SK-N-SH (cell line): ENCODE data around the gene WDR31. TPM values are rescaled to one million over a fixed set of nuclear protein-coding genes. Genes with fewer than 3 reads are reported as not detected.

Experiments used
- CTCF ChIA-PET: fragments of 300-600, 350-600 bp; formaldehyde crosslinking; extraction: SDS; loops from one replicate; lab custom pipeline; 2021; lab: Yijun Ruan, JAX
- POLR2A ChIA-PET: fragments of 350-600 bp; sonication (Branson Sonifier 250); formaldehyde crosslinking; extraction: SDS; loops from one replicate; lab custom pipeline; 2020; ENCODE audit warnings: antibody characterized with exemption, inconsistent platforms; lab: Yijun Ruan, JAX
- DNase-seq: peaks from one replicate; pipeline ENCODE4 v3.0.0; 2012
- H2AFZ ChIP-seq: fragments of 200-600 bp; sonication (generic); 2 replicates; pipeline ENCODE4 v1.8.1; 2016; ENCODE audit warnings: antibody characterized with exemption, mild to moderate bottlenecking, low read depth
- H3F3A ChIP-seq: fragments of 200-600 bp; sonication (generic); replicated peaks from 2 replicates; pipeline ENCODE3; 2016; ENCODE audit warnings: antibody characterized with exemption, mild to moderate bottlenecking; ENCODE audit not compliant: insufficient read depth
- H3K27ac ChIP-seq, 2 experiments: fragments of 200-500 bp in 1 of 2; fragments of 200-600 bp in 1 of 2; sonication (Bioruptor generic) in 1 of 2; sonication (generic), shearing (Covaris generic) in 1 of 2; 2 replicates each; pipeline versions ENCODE4 v1.5.1 to v1.6.1; 2014 to 2016; ENCODE audit warnings: low read depth in 2 of 2, inconsistent platforms in 1 of 2, low read length in 1 of 2, mild to moderate bottlenecking in 1 of 2, mixed read lengths in 1 of 2
- H3K27me3 ChIP-seq: fragments of 200-600 bp; sonication (generic), shearing (Covaris generic); 2 replicates; pipeline ENCODE4 v1.6.1; 2016; ENCODE audit warnings: mixed run types; ENCODE audit not compliant: insufficient read depth
- H3K36me3 ChIP-seq, 2 experiments: fragments of 200-500 bp in 1 of 2; fragments of 200-600 bp in 1 of 2; sonication (Bioruptor generic) in 1 of 2; sonication (generic) in 1 of 2; replicated peaks in 1 of 2; 2 replicates each; pipeline versions ENCODE3 to v1.5.1; 2014 to 2016; ENCODE audit warnings: low read length in 1 of 2, mild to moderate bottlenecking in 1 of 2; ENCODE audit not compliant: insufficient read depth in 2 of 2, control insufficient read depth in 1 of 2
- H3K4me1 ChIP-seq, 2 experiments: fragments of 200-500 bp in 1 of 2; fragments of 200-600 bp in 1 of 2; sonication (Bioruptor generic) in 1 of 2; sonication (generic), shearing (Covaris generic) in 1 of 2; 2 replicates each; pipeline versions ENCODE4 v1.5.1 to v1.6.1; 2014 to 2016; ENCODE audit warnings: low read depth in 1 of 2, low read length in 1 of 2, mixed run types in 1 of 2; ENCODE audit not compliant: insufficient read depth in 2 of 2, control insufficient read depth in 1 of 2
- H3K4me2 ChIP-seq: fragments of 200-600 bp; sonication (generic), shearing (Covaris generic); 2 replicates; pipeline ENCODE4 v1.6.1; 2017; ENCODE audit warnings: mixed run types
- H3K4me3 ChIP-seq, 2 experiments: fragments of 200-500 bp in 1 of 2; fragments of 200-600 bp in 1 of 2; sonication (Bioruptor generic) in 1 of 2; sonication (generic), shearing (Covaris generic) in 1 of 2; 2 replicates each; pipeline versions ENCODE4 v1.5.1 to v1.8.1; 2014 to 2016; ENCODE audit warnings: low read depth in 2 of 2, inconsistent platforms in 1 of 2, low read length in 1 of 2, mild to moderate bottlenecking in 1 of 2, mixed read lengths in 1 of 2, moderate library complexity in 1 of 2
- H3K79me2 ChIP-seq: fragments of 200-600 bp; sonication (generic); 2 replicates; pipeline ENCODE4 v1.8.1; 2017; ENCODE audit warnings: mild to moderate bottlenecking; ENCODE audit not compliant: insufficient read depth
- H3K9ac ChIP-seq: fragments of 200-600 bp; sonication (generic); 2 replicates; pipeline ENCODE4 v1.6.1; 2017; ENCODE audit warnings: mixed run types
- H3K9me2 ChIP-seq: fragments of 200-600 bp; sonication (generic); 2 replicates; pipeline ENCODE4 v1.6.1; 2017; ENCODE audit warnings: mixed run types
- H3K9me3 ChIP-seq: fragments of 200-600 bp; sonication (generic); 2 replicates; pipeline ENCODE4 v1.6.1; 2017; ENCODE audit warnings: mixed run types, mild to moderate bottlenecking, moderate library complexity
- H4K20me1 ChIP-seq: fragments of 200-600 bp; sonication (generic); 2 replicates; pipeline ENCODE4 v1.6.1; 2017; ENCODE audit warnings: mild to moderate bottlenecking, mixed run types; ENCODE audit not compliant: insufficient read depth
- EP300 ChIP-seq, 2 experiments: IDR thresholded peaks; 2 replicates each; pipeline versions ENCODE4 v1.4.0 to v1.6.1; 2012; ENCODE audit warnings: borderline replicate concordance in 1 of 2, low read depth in 1 of 2, low read length in 1 of 2
- FOXJ3 ChIP-seq: sonication (generic); formaldehyde crosslinking; IDR thresholded peaks from 2 replicates; pipeline ENCODE4 v1.5.1; 2020; ENCODE audit warnings: mild to moderate bottlenecking, missing genetic modification reagents
- FOXM1 ChIP-seq: IDR thresholded peaks from 2 replicates; pipeline ENCODE4 v1.4.0; 2012; ENCODE audit warnings: low read depth, mild to moderate bottlenecking
- GATA2 ChIP-seq: sonication (generic); formaldehyde crosslinking; IDR thresholded peaks from 2 replicates; pipeline ENCODE4 v1.5.0; 2020; ENCODE audit warnings: mild to moderate bottlenecking, missing genetic modification reagents
- JUND ChIP-seq: IDR thresholded peaks from 2 replicates; pipeline ENCODE4 v1.4.0; 2012
- MEF2A ChIP-seq: IDR thresholded peaks from 2 replicates; pipeline ENCODE4 v1.4.0; 2012; ENCODE audit warnings: low read depth, borderline replicate concordance
- MXI1 ChIP-seq: IDR thresholded peaks from 2 replicates; pipeline ENCODE4 v1.6.1; 2012; ENCODE audit warnings: mild to moderate bottlenecking, low read depth, low read length, improper control_type of control experiment
- NFIC ChIP-seq: IDR thresholded peaks from 2 replicates; pipeline ENCODE4 v1.4.0; 2012; ENCODE audit warnings: borderline replicate concordance
- NRF1 ChIP-seq: IDR thresholded peaks from 2 replicates; pipeline ENCODE4 v1.6.1; 2012; ENCODE audit warnings: low read depth, mild to moderate bottlenecking, low read length
- RFX5 ChIP-seq: IDR thresholded peaks from 2 replicates; pipeline ENCODE4 v1.6.1; 2012; ENCODE audit warnings: mild to moderate bottlenecking, improper control_type of control experiment, low read length
- RXRA ChIP-seq: IDR thresholded peaks from 2 replicates; pipeline ENCODE4 v1.4.0; 2012; ENCODE audit warnings: low read depth, mild to moderate bottlenecking, borderline replicate concordance
- SMC3 ChIP-seq: IDR thresholded peaks from 2 replicates; pipeline ENCODE4 v1.6.1; 2012; ENCODE audit warnings: low read depth, low read length, improper control_type of control experiment
- TCF12 ChIP-seq: IDR thresholded peaks from 2 replicates; pipeline ENCODE4 v1.4.0; 2012
- YY1 ChIP-seq: IDR thresholded peaks from 2 replicates; pipeline ENCODE4 v1.4.0; 2012; ENCODE audit warnings: low read depth, mild to moderate bottlenecking
- WGBS: methylation state at CpG from one replicate; pipeline ENCODE4 v1.1.6; 2017; ENCODE audit warnings: low lambda C conversion rate; 5-methylcytosine and 5-hydroxymethylcytosine counted together
- polyA plus RNA-seq, 3 experiments: library from polyadenylated mRNA; depleted of rRNA; stranded (reverse); fragments of >200 nt; gene quantifications; 2 replicates each; pipeline ENCODE4 v1.2.3, GENCODE V29; 2012
- TF ChIP-seq, protein P1 (sequence below): IDR thresholded peaks from 2 replicates; pipeline ENCODE4; 2012
- TF ChIP-seq, protein P2 (sequence below): IDR thresholded peaks from 2 replicates; pipeline ENCODE4 v1.4.0; 2012; ENCODE audit warnings: low read depth, borderline replicate concordance
- TF ChIP-seq, protein P3 (sequence below): fragments of 150-350 bp; IDR thresholded peaks from 2 replicates; pipeline ENCODE4 v1.6.1; 2016; ENCODE audit warnings: mild to moderate bottlenecking, low read depth, low read length
- TF ChIP-seq, protein P4 (sequence below): fragments of 200-600 bp; sonication (generic); IDR thresholded peaks from 2 replicates; pipeline ENCODE4 v1.6.1; 2017; ENCODE audit warnings: antibody characterized with exemption, mild to moderate bottlenecking, moderate library complexity

Gene WDR31
- polyA plus RNA-seq, 1 of the 3 experiments (the other 2 are of a cell fraction): 0.74 TPM

DNA sequence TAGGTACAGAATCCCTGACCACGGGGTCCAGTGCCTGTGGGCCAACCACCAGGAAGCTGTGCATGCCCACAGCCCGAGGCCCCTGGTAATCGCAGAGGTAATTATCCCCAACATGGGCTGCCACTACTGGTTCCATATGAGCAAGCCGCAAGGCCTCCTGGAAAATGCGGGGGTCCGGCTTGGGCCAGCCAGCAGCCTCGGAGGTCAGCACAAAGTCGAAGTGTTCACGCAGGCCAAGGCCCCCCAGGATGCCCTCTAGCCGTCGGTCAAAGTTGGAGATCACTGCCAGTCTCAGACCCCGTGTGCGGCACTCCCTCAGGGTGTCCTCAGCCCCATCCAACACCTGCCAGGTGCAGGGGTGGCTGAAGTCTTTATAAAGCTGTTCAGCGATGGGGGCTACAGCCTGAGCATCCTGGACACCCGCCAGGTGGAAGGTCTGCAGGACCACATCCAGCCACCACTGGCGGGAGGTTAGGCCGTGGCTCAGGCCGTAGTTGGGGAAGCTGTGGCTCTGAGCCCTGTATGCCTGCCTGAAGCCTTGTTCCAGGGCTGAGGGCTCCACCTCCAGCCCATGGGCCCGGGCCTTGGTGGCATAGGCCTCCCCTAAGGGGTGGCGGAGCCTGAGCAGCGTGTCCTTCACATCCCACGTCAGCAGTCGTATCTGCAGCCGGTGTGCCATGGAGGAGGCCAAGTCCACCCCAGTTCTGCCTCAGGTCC is 33.8 kb upstream of the WDR31 start:
- WGBS: 98% methylated on average over 8 of the region's 24 CpGs
- POLR2A ChIA-PET: no interaction called here
- CTCF ChIA-PET: interaction anchor here (1.0 to 1.4 kb wide), 3 partner anchors 18 to 64 kb away, joined by 3 to 5 read pairs (median 3); partner anchors contain the start of gene ALAD

More for the DNA sequence above, 33.8 kb upstream of the WDR31 start:
- peaks cover 0 to 14% of the 10 kb centered on the region in 2 experiments for H3K36me3 ChIP-seq
- H3K27ac ChIP-seq: no peak overlapping the region
- H3K9me2 ChIP-seq: no peaks in the 10 kb centered on the region
- no peaks in the 10 kb centered on the region for H3K9me3 ChIP-seq
- H3K9ac ChIP-seq: no peak overlapping the region
- TF ChIP-seq, protein P1, sequence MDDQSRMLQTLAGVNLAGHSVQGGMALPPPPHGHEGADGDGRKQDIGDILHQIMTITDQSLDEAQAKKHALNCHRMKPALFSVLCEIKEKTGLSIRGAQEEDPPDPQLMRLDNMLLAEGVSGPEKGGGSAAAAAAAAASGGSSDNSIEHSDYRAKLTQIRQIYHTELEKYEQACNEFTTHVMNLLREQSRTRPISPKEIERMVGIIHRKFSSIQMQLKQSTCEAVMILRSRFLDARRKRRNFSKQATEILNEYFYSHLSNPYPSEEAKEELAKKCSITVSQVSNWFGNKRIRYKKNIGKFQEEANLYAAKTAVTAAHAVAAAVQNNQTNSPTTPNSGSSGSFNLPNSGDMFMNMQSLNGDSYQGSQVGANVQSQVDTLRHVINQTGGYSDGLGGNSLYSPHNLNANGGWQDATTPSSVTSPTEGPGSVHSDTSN: no peak
- TF ChIP-seq FOXM1: no peak
- no peak for TF ChIP-seq RFX5
- TF ChIP-seq JUND: no peak
- TF ChIP-seq YY1: no peak
- TF ChIP-seq, protein P2, sequence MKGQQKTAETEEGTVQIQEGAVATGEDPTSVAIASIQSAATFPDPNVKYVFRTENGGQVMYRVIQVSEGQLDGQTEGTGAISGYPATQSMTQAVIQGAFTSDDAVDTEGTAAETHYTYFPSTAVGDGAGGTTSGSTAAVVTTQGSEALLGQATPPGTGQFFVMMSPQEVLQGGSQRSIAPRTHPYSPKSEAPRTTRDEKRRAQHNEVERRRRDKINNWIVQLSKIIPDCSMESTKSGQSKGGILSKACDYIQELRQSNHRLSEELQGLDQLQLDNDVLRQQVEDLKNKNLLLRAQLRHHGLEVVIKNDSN: no peak
- no peak for TF ChIP-seq SMC3
- TF ChIP-seq, protein P3, sequence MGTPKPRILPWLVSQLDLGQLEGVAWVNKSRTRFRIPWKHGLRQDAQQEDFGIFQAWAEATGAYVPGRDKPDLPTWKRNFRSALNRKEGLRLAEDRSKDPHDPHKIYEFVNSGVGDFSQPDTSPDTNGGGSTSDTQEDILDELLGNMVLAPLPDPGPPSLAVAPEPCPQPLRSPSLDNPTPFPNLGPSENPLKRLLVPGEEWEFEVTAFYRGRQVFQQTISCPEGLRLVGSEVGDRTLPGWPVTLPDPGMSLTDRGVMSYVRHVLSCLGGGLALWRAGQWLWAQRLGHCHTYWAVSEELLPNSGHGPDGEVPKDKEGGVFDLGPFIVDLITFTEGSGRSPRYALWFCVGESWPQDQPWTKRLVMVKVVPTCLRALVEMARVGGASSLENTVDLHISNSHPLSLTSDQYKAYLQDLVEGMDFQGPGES: no peak
- no peak for TF ChIP-seq EP300 (IDR thresholded peaks at IDR 0.05; ENCODE audit: borderline replicate concordance in 1 of 2, low read depth in 1 of 2, low read length in 1 of 2)
- TF ChIP-seq MXI1: no peak
- TF ChIP-seq FOXJ3: no peak
- TF ChIP-seq TCF12: no peak
- TF ChIP-seq NFIC: no peak
- TF ChIP-seq GATA2 (CRISPR knock-in tag): no peak
- TF ChIP-seq, protein P4, sequence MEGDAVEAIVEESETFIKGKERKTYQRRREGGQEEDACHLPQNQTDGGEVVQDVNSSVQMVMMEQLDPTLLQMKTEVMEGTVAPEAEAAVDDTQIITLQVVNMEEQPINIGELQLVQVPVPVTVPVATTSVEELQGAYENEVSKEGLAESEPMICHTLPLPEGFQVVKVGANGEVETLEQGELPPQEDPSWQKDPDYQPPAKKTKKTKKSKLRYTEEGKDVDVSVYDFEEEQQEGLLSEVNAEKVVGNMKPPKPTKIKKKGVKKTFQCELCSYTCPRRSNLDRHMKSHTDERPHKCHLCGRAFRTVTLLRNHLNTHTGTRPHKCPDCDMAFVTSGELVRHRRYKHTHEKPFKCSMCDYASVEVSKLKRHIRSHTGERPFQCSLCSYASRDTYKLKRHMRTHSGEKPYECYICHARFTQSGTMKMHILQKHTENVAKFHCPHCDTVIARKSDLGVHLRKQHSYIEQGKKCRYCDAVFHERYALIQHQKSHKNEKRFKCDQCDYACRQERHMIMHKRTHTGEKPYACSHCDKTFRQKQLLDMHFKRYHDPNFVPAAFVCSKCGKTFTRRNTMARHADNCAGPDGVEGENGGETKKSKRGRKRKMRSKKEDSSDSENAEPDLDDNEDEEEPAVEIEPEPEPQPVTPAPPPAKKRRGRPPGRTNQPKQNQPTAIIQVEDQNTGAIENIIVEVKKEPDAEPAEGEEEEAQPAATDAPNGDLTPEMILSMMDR: no peak
- no peak for TF ChIP-seq NRF1
- TF ChIP-seq MEF2A: no peak
- TF ChIP-seq RXRA: no peak
- no peaks in the 10 kb centered on the region for H3K27me3 ChIP-seq
- H3K4me2 ChIP-seq: no peak overlapping the region
- H3F3A ChIP-seq: no peaks in the 10 kb centered on the region
- DNase-seq: no peak
- no peaks in the 10 kb centered on the region for H3K79me2 ChIP-seq
- no peak overlapping the region for H2AFZ ChIP-seq
- H3K4me1 ChIP-seq: peaks cover 0 to 2% of the 10 kb centered on the region in 2 experiments; a peak in 1 of 4 replicates
- H4K20me1 ChIP-seq: no peaks in the 10 kb centered on the region
- no peak overlapping the region for H3K4me3 ChIP-seq
